Measurements from ENCODE around the gene NRXN3.

Gene NRXN3

GRCh38 chr14:79831195-79831892 is 1661.2 kb downstream of the NRXN3 start:
- DNase-seq (ENCODE audit: low read depth), result peak; percentile 74
- no peak overlapping the region for H3K4me3 ChIP-seq (ENCODE audit: low read length)
- TF ChIP-seq CTCF (conservative IDR thresholded peaks at IDR 0.05; ENCODE audit: low read depth, low read length), result no peak

- DNase-seq (ENCODE audit: low read depth), result no peak
- TF ChIP-seq CTCF (conservative IDR thresholded peaks at IDR 0.05; ENCODE audit: low read depth, low read length), result no peak
- H3K4me3 ChIP-seq (ENCODE audit: low read length), result no peak overlapping the region
Observed at GRCh38 chr14:79833781-79834180, 1663.6 kb downstream of the NRXN3 start.

GRCh38 chr14:79834868-79835267 is 1664.7 kb downstream of the NRXN3 start:
- H3K4me3 ChIP-seq (ENCODE audit: low read length), result no peak overlapping the region
- DNase-seq (ENCODE audit: low read depth), result no peak
- TF ChIP-seq CTCF (conservative IDR thresholded peaks at IDR 0.05; ENCODE audit: low read depth, low read length), result no peak

GRCh38 chr14:79836577-79836976 is 1666.4 kb downstream of the NRXN3 start:
- no peak for DNase-seq (ENCODE audit: low read depth)
- H3K4me3 ChIP-seq (ENCODE audit: low read length), result no peak overlapping the region
- no peak for TF ChIP-seq CTCF (conservative IDR thresholded peaks at IDR 0.05; ENCODE audit: low read depth, low read length)

GRCh38 chr14:79837699-79838098 is 1667.5 kb downstream of the NRXN3 start:
- DNase-seq (ENCODE audit: low read depth), result no peak
- no peak overlapping the region for H3K4me3 ChIP-seq (ENCODE audit: low read length)
- no peak for TF ChIP-seq CTCF (conservative IDR thresholded peaks at IDR 0.05; ENCODE audit: low read depth, low read length)

GRCh38 chr14:79840103-79840502 is 1669.9 kb downstream of the NRXN3 start:
- no peak for TF ChIP-seq CTCF (conservative IDR thresholded peaks at IDR 0.05; ENCODE audit: low read depth, low read length)
- H3K4me3 ChIP-seq (ENCODE audit: low read length), result no peak overlapping the region
- no peak for DNase-seq (ENCODE audit: low read depth)

- TF ChIP-seq CTCF (conservative IDR thresholded peaks at IDR 0.05; ENCODE audit: low read depth, low read length), result no peak
- no peak for DNase-seq (ENCODE audit: low read depth)
- no peak overlapping the region for H3K4me3 ChIP-seq (ENCODE audit: low read length)
Observed at GRCh38 chr14:79840831-79841230, 1670.7 kb downstream of the NRXN3 start.
